Putamen (tissue), 1 donor: Measurements from ENCODE around the gene TWNK.
"Not testable (repeated sequence)": the region's sequence is repeated elsewhere in the genome, so short reads cannot be mapped to it uniquely, and the experiment has no call there.

ENCODE experiments used
- DNase-seq: peaks from one replicate; pipeline ENCODE4 v3.0.0-alpha.2; 2016; ENCODE audit warnings: low spot score

Gene TWNK

DNA sequence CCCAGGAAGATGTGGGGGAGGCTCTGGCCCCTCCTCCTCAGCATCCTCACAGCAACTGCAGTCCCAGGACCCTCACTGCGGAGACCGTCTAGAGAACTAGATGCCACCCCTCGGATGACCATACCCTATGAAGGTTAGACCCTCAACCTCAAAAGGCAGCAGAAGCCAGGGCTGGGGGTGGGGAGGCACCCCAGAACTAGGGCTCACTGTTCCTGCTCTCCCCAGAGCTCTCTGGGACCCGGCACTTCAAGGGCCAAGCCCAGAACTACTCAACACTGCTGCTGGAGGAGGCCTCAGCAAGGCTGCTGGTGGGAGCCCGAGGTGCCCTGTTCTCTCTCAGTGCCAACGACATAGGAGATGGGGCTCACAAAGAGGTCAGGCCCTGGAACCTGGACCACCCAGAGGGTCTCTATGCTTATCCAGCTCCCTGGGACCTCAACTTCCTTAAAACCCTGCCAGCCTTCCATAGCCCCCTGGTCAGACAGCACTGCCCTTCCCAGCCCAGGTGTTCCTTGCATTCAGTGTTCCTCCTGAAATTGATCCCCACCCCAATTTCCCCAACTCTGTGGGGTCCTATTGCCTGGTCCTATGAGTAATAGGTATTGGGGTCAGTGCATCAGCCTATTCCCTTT lies 14.3 kb upstream of the TWNK start:
- no peak for DNase-seq

DNA sequence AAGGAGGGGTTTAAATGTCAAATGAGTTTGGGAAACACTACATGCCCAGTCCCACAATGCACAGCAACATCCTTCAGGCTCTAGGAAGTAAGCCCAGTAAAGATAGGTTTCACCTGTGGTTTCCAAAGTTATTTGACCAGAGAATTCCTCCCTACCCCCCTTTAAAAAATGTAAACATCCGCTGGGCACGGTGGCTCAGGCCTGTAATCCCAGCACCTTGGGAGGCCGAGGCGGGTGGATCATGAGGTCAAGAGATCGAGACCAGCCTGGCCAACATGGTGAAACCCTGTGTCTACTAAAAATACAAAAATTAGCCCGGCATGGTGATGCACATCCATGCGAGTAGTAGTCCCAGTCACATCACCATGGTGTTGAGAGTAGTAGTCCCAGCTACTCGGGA lies 11.9 kb upstream of the TWNK start:
- DNase-seq, result not testable (repeated sequence)

DNA sequence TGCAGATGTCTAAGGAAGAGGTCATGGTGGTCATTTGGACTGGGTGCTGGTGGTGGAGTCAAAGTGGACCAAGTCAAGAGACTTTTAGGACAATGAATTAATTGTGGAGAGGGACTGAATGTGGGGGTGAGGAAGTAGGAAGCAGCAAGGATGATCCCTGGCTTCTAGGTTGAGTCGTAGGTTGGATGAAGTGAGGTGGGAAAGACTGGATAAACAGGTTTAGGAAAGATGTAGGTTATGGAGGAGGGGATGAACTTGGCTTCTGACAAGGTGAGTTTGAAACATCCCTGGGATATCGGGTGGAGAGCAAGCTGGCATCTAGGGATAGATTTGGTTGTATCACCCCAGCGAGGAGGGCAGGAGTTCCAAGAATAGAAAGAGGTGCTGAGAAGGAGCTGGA lies 10.4 kb upstream of the TWNK start:
- no peak for DNase-seq

DNA sequence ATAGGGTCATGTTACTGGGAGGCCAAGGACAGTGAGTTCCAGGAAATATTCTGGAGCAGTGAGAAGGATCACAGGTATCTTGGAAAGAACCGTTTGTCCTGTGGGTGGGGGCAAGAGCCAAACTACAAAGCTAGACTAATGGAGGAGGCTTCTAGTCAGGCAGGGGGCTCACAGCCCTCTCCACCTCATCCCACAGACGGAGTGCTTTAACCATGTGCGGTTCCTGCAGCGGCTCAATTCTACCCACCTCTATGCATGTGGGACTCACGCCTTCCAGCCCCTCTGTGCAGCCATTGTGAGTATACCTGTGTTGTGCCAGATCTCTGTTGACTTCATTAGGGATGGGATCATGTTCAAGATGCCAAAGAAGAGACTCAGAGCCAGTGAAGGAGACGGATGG lies 9.9 kb upstream of the TWNK start:
- DNase-seq, result no peak

DNA sequence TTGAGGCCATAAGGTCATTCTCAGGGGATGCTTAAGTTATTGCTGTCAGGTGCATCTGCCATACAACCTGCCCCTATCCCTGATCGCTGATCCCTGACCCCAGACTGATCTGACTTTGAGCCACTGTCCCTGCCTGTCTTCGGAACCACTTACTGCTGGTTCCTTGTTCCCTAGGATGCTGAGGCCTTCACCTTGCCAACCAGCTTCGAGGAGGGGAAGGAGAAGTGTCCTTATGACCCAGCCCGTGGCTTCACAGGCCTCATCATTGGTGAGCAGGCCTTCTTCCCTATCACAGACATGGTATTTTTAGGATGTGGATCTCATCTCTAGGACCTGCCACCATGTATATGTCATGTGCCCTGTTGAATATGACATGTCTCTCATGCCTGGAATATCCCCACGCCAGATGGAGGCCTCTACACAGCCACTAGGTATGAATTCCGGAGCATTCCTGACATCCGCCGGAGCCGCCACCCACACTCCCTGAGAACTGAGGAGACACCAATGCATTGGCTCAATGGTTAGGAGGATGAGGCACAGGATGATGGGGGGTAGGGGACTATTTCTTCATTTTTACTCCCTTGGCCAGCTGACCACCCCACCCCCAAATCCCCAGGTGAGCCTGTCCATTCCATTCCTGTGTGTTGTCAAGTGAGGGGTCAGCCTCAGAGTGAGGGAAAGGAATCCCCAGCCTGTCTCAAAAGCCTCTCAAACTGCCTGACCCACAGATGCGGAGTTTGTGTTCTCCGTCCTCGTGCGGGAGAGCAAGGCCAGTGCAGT lies 9.0 kb upstream of the TWNK start:
- no peak for DNase-seq

DNA sequence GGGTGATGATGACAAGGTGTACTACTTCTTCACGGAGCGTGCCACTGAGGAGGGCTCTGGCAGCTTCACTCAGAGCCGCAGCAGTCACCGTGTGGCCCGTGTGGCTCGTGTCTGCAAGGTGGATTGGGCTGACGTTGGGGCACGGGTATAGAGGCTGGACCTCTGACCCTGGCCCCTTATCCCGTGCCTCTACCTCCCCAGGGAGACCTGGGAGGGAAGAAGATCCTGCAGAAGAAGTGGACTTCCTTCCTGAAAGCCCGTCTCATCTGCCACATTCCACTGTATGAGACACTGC lies 8.5 kb upstream of the TWNK start:
- no peak for DNase-seq

DNA sequence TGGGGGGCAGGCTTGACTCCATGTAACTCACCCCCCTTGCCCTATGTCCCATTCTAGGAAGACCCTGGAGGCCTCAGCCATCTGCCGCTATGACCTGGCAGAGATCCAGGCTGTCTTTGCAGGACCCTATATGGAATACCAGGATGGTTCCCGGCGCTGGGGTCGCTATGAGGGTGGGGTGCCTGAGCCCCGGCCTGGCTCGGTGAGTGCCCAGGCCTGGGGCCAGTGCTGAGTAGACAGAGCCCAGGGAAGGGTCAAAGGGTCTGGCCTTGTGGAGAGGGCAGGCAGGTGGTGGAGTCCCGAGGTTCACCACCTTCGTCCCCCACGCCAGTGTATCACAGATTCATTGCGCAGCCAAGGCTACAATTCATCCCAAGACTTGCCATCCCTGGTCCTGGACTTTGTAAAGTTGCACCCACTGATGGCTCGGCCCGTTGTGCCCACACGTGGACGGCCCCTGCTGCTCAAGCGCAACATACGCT lies 7.5 kb upstream of the TWNK start:
- no peak for DNase-seq

DNA sequence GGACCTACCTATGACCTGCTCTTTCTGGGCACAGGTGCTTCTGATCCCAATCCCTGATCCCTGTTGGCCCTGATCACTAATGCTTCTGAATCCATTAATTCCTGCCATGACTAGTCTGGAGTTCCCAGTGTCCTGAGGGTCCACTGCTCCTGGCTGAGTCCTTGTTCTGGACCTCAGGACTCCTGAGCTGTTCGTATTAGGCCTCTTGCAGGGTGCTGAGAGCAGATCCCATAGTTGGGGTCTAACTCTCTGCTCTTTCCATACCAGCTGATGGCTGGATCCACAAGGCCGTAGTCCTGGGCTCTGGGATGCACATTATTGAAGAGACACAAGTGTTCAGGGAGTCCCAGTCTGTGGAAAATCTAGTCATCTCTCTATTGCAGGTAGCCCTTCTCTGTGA lies 7.0 kb upstream of the TWNK start:
- no peak for DNase-seq

DNA sequence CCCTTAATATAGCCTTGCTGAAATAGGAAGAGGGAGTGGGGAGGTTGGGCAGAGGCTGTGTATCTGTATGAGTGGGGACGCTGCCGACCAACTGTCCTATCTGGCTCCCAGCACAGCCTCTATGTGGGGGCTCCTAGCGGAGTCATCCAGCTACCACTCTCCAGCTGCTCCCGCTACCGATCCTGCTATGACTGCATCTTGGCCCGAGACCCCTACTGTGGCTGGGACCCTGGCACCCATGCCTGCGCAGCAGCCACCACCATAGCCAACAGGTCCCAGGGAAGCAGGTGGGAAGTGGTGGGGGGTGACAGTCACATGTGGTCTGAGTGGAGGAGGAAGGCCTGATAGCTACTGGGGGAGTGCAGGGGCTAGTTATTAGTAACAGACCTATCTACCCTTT lies 6.6 kb upstream of the TWNK start:
- no peak for DNase-seq

DNA sequence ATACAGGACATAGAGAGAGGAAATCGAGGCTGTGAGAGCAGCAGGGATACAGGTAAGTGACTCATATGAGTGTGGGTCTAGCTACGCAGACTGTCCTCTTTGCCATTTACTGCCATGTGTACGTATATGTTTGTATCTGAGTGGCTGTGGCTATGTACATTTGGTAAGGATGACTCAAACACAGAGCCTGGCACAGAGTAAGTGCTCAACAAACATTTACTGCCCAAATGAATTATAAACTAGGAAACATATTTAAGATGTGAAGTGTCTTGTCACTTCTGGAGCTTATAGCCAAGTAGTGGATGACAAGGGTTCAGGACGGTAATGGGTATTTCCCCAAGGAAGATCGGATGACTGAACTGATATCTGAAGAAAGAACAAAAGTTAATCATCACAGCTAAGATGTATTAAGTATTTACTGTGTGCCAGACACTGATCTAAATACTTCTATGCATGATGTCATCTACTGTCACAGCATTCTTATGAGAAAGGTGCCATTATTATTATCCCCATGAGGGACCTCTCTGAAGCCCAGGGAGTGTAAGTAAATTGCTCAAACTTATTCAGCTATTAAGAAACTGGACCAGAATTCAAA lies 6.1 kb upstream of the TWNK start:
- no peak for DNase-seq

DNA sequence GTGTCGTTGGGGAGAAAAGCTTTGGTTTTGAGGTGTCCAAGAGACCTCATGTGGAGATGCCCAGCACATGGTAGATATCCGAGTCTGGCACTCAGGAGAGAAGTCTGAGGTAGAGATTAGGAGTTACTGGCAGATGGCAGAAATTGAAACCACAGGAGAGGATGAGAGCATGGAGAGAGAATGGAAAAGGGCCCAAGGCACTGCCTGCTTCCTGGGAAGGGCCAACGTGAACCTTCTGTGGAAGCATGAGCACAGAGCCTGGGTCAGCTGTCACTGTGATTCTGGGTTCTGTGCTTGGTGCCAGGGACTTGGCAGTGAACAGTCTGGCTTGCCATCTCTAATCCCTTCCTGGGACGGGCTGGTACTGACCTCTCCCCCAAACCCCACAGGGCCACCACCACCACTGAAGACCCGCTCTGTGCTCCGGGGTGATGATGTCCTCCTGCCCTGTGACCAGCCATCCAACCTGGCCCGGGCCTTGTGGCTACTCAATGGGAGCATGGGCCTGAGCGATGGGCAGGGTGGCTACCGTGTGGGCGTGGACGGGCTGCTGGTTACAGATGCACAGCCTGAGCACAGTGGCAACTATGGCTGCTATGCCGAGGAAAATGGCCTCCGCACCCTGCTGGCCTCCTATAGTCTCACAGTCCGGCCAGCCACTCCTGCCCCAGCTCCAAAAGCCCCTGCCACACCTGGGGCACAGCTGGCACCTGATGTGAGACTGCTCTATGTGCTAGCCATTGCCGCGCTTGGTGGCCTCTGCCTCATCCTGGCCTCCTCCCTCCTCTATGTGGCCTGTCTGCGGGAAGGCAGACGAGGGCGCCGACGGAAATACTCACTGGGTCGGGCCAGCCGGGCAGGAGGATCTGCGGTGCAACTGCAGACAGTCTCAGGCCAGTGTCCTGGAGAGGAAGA lies 4.2 kb upstream of the TWNK start:
- DNase-seq, result no peak

DNA sequence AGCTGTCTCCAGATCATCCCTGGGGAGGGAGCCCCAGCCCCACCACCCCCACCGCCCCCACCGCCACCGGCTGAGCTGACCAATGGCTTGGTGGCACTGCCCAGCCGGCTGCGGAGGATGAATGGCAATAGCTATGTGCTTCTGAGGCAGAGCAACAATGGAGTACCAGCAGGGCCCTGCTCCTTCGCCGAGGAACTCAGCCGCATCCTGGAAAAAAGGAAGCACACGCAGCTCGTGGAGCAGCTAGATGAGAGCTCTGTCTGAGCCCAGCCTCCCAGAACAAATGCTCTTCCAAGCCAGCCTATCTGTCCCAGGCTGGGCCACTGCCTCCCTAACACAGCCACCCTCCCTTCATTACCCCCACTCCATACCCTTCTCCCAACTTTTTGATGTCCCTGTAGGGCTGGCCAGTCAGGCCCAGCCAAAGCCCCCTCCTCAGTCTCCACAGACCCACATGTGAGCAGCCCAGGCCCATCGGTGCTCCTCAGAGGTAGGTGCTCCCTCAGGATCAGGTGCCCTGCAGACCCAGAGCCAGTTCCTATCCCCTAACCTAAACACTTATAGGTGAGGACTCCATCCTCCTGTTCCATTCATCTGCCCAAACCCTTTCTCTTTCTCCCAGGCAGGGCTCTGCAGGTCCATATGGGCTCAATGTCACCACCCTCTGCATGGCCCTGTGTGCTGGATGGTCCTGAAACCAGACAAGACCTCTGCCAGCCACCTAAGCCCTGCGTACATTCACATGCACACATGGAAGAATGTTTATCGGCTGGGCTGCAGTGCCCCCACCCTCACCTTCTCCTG lies 3.3 kb upstream of the TWNK start:
- no peak for DNase-seq

DNA sequence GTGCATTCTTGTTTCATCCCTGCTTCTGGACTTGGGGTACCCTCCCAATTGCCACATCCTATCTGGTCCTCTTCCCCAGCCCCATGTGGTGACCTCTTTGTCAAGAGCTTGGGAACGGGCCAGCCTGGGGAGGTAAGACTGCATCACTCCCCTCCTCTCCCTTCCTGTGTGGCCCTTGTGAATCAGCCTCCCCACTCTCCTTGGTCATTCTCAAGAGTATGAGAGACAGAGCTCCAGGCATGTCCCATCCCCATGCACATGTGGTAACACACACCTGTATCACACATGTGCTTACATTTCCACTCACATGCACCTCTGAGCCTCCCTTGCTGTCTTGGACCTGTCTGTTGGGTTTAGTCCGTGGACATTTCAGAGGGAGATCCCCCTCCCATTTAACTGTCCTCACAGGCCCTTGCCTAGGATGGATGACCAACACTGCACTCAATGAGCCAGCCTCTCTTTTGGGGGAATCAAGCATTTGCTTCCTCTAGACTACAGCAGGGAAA lies 2.6 kb upstream of the TWNK start:
- no peak for DNase-seq

DNA sequence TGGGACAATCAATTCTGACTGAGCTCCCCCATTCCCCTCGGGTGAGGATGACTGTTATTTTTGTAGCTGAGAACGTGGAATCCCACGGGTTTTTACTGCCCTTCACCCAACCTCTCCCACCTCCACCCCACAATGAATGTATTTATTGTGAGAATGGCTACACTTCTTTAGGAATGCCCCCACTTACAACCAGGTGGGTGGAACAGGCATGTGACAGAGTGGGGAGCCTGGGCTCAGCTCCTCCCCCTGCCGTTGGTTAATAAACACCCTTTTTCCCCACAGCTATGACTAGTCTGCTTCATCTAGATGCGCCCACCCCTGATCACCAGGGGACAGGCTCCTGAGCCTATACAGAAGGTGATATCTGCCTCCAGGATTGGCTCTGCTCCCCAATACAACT lies 2.0 kb upstream of the TWNK start:
- no peak for DNase-seq

DNA sequence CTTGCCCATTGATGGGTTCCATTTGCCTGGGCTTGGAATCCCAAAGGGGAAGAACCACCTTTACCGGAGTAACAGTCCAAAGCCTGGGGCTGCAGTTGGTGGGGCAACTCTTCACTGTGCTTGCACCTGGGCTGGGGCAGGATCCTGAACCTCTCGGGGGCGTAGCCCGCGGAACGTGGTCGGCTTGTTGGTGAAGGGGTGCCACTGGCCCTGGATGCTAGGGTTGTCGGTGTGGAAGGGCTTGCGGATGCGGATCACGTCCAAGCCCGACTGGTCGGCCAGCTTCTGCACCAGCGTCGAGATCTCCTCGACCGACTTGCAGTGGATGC lies 756 bp upstream of the TWNK start:
- no peak for DNase-seq

DNA sequence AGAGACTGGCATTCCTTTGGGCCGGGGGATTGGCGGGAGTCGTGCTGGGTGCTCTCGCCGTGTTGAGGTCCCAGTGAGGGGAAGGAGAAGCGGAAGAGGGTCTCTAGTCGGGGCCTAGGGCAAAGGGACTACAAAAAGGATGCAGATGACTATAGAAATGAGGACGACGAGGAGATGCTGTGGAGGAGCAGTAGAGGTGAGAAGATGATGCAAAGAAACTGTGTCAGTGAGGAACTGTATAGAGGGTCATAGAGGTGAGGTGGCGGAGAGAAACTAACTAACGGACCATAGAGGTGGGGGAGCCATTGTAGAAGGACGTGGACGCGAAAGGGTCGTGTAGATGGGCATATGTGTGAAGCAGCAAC lies 324 bp downstream of the TWNK start:
- no peak for DNase-seq

DNA sequence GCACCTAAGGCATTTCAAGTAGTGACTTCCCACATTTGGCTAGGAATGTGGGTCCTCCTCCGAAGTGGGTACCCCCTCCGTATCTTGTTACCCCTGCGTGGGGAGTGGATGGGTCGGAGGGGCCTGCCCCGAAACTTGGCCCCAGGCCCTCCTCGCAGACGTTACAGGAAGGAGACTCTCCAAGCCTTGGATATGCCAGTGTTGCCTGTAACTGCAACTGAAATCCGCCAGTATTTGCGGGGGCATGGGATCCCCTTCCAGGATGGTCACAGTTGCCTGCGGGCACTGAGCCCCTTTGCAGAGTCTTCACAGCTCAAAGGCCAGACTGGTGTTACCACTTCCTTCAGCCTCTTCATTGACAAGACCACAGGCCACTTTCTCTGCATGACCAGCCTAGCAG lies 823 bp downstream of the TWNK start:
- DNase-seq, result no peak

DNA sequence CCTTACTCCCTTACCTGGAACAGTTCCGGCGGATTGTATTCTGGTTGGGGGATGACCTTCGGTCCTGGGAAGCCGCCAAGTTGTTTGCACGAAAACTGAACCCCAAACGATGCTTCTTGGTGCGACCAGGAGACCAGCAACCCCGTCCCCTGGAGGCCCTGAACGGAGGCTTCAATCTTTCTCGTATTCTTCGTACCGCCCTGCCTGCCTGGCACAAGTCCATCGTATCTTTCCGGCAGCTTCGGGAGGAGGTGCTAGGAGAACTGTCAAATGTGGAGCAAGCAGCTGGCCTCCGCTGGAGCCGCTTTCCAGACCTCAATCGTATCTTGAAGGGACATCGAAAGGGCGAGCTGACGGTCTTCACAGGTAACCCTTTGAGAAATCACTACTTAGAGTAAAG lies 1.7 kb downstream of the TWNK start:
- no peak for DNase-seq

DNA sequence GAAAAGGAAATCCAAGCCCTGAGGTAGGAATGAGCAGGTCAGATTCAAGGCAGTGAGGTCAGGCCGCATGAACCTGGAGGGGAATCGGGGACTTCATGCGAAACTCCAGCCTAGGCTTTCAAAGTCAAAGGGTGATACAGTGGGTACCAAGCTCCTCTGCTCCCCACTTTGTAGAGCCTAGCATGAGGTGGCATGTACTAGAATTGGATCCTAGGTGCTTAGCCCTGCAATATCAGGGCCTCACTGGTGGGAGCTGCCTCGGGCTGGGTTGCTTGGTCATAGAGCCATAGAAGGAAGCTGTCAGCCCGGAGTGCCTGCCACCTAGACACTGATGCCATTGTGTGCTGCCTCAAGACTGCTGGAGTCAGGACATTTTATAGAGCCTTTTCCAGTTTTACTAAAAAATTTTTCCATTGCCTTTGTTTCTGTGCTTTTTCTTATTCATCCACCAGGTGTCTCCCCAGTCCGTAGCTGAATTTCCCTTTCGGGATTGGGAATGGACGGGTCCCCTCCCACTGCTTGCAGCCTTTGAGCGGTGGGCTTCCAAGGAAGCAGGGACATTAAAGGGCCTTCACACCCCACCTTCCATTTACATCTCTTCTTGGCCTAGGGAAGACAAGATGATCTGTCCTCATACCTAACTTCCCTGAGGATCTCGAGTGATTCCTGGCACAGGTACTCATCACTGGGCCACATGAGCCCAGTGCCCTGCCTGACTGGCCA lies 6.8 kb downstream of the TWNK start:
- DNase-seq, result peak; percentile 75

DNA sequence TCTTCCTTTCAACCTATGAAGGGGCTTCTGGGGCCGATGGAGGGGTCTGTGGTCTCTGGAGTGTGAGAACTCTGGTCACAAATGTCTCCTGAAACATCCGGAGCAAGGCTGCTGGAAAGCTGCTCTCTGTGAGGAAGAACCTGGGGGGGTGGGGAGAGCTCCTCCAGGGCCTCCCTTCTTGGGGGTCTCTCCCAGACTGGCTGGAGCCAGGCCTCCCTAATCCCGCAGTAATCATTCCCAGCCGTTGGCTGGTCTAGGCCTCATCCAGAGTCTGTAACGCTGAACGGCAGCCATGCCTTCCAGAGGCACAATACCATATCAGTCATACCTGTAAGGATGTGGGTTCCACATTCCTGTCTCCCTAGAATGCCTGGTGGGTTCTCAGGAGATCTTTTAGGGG lies 7.8 kb downstream of the TWNK start:
- no peak for DNase-seq

DNA sequence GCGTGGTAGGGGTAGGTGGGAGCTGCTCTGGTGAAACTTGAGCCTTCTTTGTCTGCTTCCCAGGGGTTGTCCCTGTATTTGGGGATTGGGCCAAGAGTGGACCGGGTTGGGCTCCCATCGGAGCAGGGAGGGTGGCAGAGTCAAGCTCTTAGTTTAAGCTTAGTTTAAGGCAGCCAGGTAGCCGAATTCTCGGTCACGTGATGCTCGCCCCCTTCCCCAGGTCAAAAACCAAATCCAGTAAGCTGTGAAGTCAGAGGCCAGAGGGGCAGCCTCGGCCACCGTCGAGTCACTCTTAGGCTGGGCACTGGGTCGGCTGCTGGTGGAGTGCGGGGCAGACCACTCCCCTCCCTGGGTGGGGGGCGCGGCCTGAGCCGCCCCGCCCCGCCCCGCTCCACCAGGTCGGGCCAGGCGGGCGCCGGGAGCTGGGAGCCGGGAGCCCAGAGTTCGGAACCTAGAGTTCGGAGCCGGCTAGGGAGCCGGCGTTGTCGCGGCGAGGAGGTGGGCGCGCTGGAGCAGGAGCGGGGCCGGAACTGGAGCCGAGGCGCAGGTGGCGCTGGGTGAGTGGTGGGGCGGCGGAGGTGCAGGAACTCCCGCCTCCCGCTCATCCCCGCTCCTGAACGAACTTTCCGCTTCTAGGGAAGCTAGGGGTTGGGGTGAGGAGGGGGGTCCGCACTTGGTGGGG lies 9.5 kb downstream of the TWNK start:
- no peak for DNase-seq
